Ishikawa (cell line): ENCODE results near the gene FSHR.

Experiments used
- CREB1 ChIP-seq: IDR thresholded peaks from 2 replicates; pipeline ENCODE4 v1.6.1; 2012; ENCODE audit warnings: low read depth
- EGR1 ChIP-seq: IDR thresholded peaks from 2 replicates; pipeline ENCODE4 v1.6.1; 2012
- EP300 ChIP-seq: IDR thresholded peaks from 2 replicates; pipeline ENCODE4 v1.6.1; 2012; ENCODE audit warnings: borderline replicate concordance
- MAX ChIP-seq: IDR thresholded peaks from 2 replicates; pipeline ENCODE4 v1.6.1; 2012
- RAD21 ChIP-seq: IDR thresholded peaks from 2 replicates; pipeline ENCODE4 v1.6.1; 2012; ENCODE audit warnings: low read depth
- REST ChIP-seq: IDR thresholded peaks from 2 replicates; pipeline ENCODE4 v1.6.1; 2012; ENCODE audit warnings: low read depth, mild to moderate bottlenecking
- TAF1 ChIP-seq: IDR thresholded peaks from 2 replicates; pipeline ENCODE4 v1.6.1; 2012; ENCODE audit warnings: low read depth, mild to moderate bottlenecking
- USF1 ChIP-seq: IDR thresholded peaks from 2 replicates; pipeline ENCODE4 v1.6.1; 2012
- YY1 ChIP-seq: IDR thresholded peaks from 2 replicates; pipeline ENCODE4 v1.6.1; 2012; ENCODE audit warnings: low read depth

- TF ChIP-seq EGR1 (no peak), EP300 (no peak), YY1 (no peak), MAX (no peak), TAF1 (no peak), RAD21 (no peak), REST (no peak), CREB1 (no peak), USF1 (no peak)
Observed at GRCh38 chr2:49174750-49175149, 20.4 kb upstream of the FSHR start.
